Measurements from ENCODE around the gene MAB21L1.

MAB21L1 gene

DNA sequence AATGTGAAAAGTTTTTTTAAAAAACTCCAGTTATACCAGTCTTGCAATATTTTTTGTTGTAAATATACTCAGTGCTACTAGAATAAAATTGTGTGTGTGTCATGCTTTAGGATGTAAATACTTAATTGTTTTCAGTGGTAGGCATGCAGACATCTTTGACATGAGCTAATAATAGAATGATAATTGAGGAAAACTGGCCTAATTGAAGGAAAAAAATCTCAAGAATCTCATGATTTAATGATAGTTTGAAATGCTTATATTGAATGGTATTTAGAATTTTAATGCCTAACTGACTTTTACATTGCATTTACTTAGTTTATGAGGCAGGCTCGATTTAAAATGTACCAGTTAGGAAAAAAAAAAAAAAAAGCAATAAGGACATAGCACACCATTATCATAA is 3.2 kb upstream of the MAB21L1 start:
- DNase-seq (ENCODE audit: low read depth): no peak

DNA sequence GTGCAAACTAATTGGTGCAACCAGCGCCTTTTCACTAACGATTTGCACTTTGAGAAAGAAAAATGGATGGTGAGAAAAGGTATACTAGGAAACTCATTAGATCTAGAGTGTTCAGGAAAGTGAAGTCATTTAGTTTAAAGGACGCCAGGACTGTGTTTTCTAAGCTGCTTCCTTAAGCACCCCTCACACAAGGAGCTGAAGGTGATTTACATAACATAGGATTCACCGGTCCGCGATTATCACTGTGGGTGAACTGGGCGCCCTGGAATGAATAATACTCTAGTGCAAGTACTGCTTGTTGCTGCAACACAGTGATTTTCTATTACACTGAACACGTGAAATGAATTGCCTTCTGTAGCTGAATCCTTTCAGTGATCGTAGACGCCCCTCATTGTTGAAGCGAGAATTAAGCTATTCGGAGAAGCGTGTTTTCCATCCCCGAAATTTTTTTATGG is 2.6 kb upstream of the MAB21L1 start:
- DNase-seq (ENCODE audit: low read depth): no peak

DNA sequence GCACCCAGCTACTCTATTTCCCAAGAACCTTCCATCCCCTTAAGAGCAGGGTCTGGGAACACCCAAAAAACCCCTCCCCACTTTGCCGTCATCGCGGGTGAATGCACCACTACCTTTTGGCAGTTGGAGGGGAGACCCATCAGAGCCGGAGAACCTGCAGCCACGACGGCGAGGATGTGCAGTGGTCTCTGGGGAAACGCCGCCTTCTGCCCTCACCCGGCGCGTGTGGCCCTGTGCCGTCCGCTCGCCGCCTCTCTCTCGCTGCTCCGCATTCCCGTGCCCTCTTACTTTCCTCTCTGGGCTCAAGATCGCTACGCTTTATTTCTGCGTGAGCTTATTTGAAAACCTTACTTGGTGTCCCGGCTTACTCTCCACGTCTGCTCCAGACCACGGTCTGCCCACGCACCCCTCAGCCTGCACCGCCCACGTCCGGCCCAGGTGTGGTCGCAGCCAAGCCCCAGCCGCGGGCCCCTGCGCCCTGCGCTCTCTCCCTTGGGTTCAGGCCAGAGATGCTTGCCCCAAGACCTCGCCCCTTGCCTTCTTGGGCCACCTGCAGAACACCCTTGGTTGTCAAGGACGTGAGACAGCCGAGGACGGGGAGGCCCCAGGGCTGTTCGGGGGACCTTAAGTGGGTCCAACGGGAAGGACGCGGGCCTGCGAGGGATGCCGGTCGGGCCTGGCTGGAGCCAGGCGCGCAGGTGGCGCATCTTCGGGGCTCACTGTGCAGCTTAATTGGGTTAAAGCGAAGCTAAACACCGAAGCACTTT is 2.0 kb upstream of the MAB21L1 start:
- no peak for DNase-seq (ENCODE audit: low read depth)

DNA sequence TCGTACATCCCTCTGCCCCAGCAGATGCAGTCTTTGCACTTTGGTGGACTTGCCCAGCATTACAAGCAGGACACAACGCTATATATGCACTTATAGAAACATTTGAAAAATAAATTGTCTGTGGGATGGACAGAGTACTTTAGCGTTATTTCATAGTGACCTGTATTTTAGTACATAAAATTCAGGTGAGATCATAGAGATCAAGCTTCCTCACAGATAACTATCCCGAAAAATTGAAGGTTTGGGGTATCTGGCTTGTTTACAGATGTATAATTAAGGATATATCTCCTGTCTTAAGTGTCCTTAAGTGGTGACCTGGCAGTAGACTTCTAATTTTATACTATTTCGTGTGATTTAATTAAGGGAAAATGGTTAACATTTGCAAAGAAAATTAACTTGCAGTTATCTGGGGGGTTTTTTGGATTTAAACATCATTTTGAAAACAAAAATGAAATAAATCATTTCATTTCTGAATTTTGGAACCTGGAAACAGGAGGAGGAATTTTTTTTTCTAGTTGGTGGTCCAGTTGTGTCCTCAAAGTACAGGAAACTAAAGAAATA is 977 bp upstream of the MAB21L1 start:
- DNase-seq (ENCODE audit: low read depth): no peak

DNA sequence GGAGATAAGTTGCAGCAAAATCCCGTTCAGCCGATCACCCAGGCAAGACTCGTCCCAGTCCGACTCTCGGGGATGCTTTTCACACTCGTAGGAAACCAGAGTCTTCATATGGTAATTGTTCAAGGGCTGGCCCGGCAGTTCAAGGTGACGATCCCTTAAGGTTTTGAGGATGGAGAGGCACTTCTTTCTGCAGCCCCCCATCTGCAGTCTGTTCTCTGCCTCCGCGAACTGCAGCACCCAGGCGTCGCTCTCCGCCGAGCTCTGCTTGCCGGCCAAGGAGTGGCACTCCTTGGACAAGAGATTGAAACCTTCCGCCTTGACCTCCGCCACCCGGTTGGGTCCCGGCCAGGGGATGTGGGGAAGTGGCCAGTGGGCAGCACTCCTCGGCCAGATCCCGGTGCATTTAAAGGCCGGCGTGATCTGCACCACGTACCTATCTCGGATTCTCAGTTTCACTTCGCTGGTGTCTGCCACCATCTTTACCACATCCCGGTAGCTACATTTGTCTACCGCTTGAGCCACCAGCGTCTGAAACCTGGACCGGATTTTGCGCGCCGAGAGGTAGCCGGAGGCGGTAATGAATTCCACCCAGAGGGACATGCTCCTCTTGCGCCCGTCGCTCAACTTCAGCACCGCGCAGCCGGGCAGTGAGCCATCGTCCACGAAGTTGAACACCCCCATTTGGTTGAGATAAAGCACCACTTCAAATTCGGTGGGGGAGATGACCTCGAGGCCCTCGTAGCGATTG is 1.1 kb downstream of the MAB21L1 start:
- DNase-seq (ENCODE audit: low read depth): no peak

DNA sequence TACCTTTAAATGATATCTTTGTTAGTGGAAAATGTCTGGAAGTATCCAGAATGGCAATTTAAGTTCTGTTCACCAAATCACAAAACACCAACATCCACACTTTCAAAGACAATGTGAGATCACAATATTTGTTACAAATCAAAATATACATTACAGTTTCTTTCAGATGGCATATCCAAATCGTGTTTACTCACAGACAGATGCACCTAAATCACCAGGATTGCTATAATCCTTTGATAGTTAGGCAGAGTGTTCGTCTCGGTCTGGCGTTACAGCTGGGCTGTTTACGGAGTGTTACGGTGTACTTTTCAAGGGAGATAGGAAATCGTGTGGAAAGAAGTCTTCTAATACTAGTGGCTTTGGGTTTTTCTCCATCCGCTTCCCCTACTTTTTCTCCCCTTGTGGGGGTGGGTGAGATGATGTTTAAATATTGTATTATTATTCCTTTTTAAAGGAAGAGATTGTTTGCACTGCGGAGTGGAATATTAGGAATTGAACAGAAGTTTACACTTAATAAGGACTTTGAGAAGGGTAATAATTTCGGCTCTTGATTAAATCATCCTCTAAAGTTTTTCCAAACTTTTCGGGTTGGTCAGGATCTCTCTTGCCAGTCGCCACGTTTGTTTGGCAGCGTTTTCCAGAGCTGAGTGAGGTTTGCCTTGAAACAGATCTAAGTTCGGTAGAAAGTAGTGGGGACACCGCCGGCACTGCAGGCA is 1.8 kb downstream of the MAB21L1 start:
- DNase-seq (ENCODE audit: low read depth): no peak

DNA sequence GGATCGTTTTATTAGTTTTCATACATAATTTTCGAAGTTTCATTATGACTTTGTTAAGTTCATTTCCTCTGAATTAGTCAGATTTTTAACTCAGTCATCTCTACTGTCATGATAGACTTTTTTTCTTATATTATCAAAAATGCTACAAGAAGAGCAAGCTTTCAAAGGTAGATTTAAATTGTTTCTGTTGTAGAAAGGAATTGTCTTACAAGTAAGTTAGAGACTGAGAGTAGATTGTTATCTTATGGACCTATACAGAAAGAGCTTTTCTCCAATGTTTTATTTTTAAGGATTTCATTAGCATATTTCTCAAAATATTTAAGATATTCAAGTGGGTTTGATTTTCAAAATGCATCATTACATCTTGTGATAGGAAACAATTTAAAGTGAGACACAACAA is 2.7 kb downstream of the MAB21L1 start:
- no peak for DNase-seq (ENCODE audit: low read depth)

DNA sequence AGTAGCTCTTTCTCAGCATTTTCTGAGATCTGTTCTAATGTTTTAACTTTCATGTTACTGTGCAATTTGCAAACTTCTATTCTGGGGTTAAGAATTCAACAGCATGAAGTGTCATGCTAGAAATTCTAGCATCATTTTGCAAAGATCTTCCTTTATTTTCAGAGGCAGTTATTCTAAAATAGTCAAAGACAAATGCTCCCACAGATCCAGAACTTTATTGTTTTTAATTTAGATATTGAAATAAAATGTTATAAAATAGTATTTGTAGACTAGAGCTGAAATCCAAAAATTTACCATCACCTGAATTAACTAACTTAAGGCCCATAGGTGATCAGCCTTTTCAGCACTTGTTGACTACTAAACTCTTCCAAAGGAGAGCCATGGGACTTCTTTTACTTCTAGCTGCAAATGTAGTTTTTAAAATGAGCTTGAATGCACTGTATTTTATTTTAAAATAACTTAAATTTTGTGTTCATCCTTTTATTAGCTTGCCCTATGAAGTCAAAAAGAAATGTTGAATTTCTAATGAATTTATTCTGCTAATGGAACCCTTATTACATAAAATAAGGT is 3.2 kb downstream of the MAB21L1 start:
- no peak for DNase-seq (ENCODE audit: low read depth)

DNA sequence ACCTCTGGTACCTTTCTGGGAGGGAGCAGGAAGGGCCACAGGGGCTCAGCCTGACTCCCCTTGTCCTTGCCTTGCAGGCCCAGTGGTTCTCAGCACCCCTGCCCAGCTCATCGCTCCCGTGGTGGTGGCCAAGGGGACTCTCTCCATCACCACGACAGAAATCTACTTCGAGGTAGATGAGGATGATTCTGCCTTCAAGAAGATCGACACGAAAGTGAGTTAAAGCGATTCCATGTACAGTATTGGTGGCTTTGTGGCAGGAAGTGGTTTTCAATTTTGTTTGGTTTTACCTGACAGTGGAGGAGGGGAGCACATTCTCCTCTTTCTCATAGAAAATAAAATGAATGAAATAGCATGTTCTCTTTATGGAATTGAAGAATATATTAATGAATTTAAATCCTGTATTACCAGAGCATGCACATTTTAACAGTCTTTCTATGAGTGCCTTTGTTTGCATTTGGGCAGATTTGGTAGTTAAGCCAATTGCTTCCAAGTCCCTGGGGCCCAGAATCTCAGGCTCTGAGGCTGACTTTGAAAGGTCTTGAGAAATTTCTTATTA is 4.1 kb downstream of the MAB21L1 start:
- no peak for DNase-seq (ENCODE audit: low read depth)

DNA sequence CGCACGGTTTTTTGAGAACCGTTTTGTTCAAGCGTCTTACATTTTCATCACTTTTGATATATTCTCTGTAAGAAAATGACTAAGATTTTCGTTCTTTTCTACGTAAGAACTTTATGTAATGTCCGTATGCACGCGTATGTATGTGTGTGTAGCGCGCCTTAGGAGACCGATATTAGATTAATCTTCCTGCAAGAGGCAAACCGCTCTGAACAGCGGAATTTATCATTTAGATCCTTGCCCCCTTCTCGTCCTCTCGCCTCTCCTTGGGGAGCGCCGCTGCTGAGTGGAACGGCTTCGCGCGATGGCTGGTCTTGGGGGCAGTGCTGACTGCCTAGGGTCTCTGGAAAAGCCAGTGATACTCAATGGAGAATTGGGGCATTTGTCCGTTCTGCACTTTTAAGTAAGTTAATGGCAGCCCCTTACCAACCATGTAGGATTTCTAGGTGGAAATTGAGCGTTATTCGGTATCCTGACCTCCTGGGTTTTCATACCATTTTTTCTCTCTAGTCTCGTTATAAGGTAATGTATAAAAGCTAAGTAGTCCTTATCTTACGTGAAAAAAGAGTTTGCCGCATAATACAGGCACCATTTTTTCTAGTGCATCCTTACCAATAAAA is 4.7 kb downstream of the MAB21L1 start:
- DNase-seq (ENCODE audit: low read depth): no peak

DNA sequence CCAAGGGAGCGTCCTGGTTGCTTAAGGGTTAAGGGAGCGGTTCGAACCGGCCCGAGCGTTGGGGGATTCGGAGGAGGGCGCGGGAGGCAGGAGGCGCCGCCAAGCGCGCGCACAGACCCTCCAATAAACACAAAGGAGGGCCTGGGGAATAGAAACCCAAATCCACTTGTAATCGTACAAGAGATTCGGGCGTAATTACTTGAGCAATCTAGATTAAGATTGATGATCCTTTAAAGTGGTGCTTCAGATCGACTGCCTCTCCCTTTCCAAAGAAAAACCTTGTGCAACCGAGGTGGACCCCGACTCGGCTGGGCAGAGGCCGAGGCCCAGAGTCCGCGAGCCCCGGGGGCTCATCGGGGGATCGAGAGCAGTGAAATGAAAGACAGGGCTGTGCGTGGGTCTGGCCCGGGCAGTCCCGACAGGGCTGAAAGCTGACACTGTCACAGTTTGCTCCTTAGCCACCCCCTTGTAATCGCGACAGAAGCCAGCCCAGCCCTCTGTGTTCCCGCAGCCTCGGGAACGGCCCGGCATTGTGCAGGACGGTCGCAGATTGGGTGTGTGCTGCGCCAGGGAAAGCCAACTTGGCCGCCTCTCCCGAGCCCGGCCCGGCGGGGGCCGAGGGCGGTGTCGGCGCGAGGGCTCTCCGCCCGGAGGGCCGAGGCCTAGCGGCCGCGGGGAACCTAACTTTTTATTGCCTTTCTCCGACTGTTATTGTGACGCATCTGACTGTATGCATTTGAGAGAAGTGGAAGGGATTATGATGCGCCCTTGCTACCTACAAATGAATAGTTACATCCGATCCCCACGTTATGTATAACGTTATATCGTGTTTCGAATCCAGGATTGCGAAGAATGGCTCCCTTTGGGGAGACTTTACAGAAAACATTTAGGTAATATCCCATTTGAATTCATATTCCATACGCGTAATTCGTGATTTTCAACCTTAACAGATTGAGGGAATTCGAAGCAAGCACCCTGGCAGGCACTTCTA is 5.5 kb downstream of the MAB21L1 start:
- DNase-seq (ENCODE audit: low read depth): no peak

DNA sequence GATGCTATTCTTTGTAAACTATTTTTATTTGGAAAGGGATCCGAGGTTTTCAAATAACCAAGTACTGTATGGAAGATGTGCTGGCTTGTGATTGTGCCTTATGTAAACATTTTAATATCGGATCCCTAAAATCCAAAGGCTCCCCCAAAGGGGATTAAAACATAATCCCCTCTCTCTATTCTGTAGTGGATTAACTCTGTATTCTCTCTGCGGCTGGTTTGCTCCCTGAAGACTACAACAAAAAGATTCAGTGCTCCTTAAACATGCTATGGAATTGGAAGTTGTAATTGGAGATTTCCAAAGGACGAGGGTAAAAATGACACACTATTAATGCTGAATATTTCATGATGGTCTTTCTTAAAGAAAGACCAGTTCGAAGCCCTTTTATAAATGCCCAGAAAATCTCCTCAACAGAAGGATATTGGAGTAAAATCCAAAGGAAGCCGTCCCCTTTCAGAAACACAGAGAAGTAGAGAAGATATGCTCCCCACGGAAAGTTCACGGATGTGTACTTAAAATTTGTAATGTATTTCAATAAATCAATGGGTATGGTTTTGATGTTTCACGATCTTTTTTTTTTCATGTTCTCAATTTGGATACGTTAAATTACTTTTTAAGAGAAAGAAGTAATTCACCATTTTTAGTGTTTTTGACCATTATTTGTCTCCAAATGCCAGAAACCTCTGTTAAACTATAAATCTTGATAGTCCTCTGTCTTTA is 6.5 kb downstream of the MAB21L1 start:
- no peak for DNase-seq (ENCODE audit: low read depth)

DNA sequence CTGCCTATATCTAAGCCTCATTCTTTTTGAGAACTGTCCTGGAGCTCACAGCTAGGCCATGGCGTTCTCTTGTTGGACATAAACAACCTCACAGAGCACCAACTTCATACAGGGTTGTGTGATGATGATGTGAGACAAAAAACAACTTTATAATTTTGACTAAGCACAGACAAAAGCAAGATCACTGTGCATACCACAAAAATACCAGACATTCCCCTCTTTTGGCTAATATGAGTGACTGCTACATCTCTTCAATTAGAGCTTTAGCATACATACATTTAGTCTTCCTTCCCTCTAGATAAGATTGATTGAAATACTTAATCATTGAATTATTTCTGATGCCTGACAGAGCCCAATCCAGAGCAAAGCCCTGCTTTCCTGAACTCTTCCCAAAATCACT is 8.3 kb downstream of the MAB21L1 start:
- DNase-seq (ENCODE audit: low read depth): no peak

DNA sequence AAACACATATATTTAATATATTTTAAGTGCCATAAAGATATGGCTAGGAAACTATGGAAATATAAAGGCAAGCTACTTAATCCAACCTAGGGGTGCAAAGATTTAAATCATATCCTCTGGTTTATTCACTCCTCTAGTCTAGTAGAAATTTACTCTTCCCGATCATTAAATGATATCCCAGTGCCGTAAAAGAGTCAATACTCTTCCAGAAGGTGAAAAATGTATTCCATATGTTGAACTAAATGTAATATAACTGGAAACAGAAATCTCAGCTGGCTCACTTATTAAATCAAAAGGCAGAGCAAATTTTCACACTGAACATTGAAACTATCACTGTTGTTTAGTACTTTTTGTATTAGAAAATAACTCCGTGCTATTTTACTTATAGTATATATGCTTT is 11.1 kb downstream of the MAB21L1 start:
- DNase-seq (ENCODE audit: low read depth): no peak

DNA sequence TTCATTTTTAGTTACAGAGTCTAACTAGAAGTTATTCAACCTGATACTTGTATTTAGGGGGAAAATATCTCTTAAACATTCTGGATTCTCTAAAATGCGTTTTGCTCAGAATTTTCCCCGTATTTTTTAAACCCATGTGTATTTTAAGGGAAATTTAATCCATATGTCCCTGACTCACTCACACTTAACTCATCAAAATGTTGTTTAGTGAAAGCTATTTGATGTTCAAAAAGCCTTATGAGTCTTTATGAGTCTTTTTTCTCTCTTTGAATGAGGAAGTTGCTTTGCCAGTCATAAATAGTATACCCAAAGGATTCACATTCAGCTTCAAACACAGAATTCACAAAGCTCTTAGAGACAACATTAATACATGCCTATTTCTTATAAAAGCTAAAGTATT is 16.4 kb downstream of the MAB21L1 start:
- DNase-seq (ENCODE audit: low read depth): no peak

DNA sequence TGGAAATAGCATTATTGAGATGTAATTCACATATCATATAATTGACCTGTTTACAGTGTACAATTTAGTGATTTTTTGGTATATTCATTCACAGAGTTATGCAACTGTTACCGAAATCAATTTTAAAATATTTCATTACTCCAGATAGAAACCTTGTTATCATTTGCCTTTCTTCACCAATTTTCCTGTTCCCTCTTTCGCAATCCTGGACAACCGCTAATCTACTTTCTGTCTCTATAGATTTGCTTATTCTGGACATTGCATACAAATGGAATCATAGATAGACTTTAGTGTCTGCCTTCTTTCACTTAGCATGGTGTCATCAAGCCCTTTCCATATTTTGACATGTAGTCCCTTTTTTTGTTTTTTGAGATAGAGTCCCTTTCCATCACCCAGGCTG is 19.2 kb downstream of the MAB21L1 start:
- DNase-seq (ENCODE audit: low read depth): no peak

DNA sequence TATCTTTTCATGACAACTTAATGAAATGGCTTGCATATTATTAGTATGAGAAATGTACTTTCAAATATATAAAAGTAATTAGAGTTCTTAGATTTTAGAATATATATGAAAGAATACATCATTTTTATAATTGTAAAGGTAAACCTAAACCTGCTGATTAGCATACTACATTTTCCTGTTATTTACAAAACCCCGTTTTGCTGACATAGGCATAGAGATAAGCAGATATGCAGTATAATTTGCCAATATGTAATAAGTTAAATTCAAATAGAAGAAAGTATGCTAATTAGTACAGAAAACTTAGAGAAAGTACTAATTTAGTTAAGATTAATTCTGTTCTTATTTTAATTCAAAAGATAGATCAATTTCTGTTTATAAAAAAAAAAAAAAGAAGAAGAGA is 21.5 kb downstream of the MAB21L1 start:
- DNase-seq (ENCODE audit: low read depth): no peak

DNA sequence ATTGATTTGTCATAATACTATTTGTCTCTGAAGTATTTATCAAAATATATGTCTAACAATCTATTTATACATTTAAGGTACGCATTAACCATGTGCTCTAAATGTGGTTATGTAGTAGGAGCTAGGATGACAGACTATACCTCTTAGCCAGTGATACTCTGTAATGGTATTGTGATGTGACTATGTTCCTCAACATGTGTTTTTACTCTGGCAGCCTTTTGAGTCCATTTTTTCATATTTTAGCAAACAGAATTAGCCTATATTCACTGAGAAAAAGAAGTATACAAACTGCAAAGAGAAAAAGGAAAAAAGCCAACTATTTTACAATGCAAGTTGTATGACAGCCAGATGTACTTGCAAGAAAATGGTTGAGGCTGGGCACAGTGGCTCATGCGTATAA is 26.7 kb downstream of the MAB21L1 start:
- no peak for DNase-seq (ENCODE audit: low read depth)

DNA sequence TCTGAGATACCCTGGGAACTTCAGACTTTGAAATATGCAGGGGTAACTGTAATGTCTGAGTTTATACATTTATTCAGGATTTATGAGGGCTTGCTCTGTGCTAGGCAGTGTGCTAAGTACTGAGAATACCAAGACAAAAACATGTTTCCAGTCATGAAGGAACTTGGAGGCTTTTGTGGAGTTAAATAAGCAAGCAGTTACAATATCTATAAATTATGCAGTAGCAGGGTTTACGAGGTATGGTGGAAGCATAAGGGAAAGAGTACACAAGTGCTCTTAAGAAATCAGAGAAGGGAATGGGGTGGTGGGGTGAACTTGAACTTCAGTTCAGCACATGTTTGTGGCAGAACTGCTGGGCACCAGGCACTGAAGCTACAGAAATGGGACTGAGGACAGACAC is 28.0 kb downstream of the MAB21L1 start:
- no peak for DNase-seq (ENCODE audit: low read depth)
